ENCODE results near the gene LONRF3.

- no peak for TF ChIP-seq POLR2A (IDR thresholded peaks at IDR 0.05)
- TF ChIP-seq CTCF (IDR thresholded peaks at IDR 0.05) = no peak
These were observed 9.1 kb downstream of the LONRF3 start for GRCh38 chrX:118983513-118983912.
